ENCODE data around the gene TMEM145. TPM values are rescaled to one million over a fixed set of nuclear protein-coding genes. Genes with fewer than 3 reads are reported as not detected.
"Not testable (repeated sequence)": the region's sequence is repeated elsewhere in the genome, so short reads cannot be mapped to it uniquely, and the experiment has no call there.

TMEM145 gene
- total RNA-seq, 1 experiment from 2014 or later: 0.81 TPM

GRCh38 chr19:42313840-42314755 lies 989 bp downstream of the TMEM145 start:
- DNase-seq (ENCODE audit: low spot score): no peak

DNA sequence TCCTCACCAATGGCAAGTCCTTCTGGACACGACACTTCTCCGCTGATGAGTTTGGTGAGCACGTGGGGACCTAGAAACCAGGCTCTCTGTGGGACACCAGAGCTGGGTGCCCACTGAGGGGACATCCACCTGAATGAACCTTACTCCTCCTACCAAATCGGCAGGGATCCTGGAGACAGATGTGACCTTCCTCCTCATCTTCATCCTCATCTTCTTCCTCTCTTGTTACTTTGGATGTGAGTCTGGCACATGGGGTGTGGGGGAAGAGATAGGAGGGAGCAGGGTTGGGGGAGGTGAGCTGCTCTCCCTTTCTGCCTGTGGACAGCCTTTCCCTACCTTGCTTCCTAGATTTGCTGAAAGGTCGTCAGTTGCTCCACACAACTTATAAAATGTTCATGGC lies 1.9 kb downstream of the TMEM145 start:
- DNase-seq (ENCODE audit: low spot score): no peak

DNA sequence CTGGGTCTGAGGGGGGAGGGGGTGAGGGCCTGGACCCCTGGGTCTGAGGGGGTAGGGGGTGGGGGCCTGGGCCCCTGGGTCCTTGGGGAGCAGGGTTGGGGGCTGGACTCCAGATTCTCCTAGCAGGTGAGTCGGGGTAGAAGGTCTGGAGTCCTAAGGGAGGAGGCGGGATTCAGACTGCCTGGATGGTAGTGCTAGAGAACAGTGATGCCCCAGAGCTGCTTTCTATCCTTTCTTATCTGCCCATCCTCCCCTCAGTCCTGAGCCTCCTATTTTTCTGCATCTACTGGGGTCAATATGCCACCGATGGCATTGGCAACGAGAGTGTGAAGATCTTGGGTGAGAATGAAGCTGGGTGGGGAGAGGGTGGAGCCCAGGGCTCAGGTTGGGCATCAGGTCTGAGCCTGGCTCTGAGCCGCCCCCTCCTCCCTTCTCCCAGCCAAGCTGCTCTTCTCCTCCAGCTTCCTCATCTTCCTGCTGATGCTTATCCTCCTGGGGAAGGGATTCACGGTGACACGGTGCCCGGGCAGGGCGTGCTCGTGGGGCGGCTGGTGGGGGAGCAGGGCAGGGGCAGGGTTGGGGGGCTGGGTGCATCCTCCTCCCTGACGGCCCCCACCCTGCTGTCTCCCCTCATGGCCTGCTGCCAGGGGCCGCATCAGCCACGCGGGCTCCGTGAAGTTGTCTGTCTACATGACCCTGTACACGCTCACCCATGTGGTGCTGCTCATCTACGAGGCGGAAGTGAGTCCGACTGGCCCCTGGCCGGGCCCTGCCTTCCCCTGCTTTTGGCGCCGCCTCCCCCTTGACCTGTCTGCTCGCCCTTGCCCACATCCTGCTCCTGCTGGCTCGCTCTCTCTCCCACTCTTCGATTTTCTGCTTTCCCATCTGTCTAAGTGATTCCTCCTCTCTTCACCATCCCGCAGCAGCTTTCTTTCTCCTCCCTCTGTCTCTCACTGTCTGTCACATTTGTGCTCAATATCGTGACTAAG lies 3.4 kb downstream of the TMEM145 start:
- DNase-seq (ENCODE audit: low spot score): peak; percentile 77

DNA sequence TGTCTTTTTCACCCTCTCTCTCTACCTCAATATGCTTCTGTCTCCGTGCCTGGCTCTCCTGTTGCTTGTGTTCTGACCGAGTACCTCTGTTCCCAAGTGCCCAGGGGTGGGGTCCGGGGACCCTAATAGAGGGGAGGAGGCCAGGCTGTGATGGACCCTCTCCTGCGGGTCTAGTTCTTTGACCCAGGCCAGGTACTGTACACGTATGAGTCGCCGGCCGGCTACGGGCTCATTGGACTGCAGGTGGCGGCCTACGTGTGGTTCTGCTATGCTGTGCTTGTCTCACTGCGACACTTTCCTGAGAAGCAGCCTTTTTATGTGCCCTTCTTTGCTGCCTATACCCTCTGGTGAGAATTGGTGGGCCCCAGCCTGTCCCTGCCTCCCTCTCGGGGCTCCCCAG lies 4.4 kb downstream of the TMEM145 start:
- no peak for DNase-seq (ENCODE audit: low spot score)

GRCh38 chr19:42322305-42322704 lies 9.2 kb downstream of the TMEM145 start:
- no peak for DNase-seq (ENCODE audit: low spot score)

DNA sequence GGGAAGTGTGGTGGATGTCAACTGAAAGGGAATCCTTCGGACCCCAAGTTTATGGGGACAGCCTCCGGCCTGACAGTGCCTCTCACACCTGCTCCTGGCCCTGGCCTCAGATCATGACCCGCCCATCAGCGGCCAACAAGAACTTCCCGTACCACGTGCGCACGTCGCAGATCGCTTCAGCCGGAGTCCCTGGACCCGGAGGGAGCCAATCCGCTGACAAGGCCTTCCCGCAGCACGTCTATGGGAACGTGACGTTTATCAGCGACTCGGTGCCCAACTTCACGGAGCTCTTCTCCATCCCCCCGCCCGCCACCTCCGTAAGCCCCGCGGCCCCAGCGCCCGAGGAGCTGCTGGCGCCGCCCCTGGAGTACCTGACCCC lies 10.4 kb downstream of the TMEM145 start:
- no peak for DNase-seq (ENCODE audit: low spot score)

- no peak for DNase-seq (ENCODE audit: low spot score)
Observed at GRCh38 chr19:42323852-42324654, 10.9 kb downstream of the TMEM145 start.

- DNase-seq (ENCODE audit: low spot score): no peak
Observed at GRCh38 chr19:42324655-42325307, 11.7 kb downstream of the TMEM145 start.

- DNase-seq (ENCODE audit: low spot score): peak; percentile 100
Observed at GRCh38 chr19:42325308-42325895, 12.3 kb downstream of the TMEM145 start, which contains the start of gene MEGF8. Gene MEGF8 (plus strand): TSS chr19:42325635. CDS start chr19:42326244, 609 bp downstream.

DNA sequence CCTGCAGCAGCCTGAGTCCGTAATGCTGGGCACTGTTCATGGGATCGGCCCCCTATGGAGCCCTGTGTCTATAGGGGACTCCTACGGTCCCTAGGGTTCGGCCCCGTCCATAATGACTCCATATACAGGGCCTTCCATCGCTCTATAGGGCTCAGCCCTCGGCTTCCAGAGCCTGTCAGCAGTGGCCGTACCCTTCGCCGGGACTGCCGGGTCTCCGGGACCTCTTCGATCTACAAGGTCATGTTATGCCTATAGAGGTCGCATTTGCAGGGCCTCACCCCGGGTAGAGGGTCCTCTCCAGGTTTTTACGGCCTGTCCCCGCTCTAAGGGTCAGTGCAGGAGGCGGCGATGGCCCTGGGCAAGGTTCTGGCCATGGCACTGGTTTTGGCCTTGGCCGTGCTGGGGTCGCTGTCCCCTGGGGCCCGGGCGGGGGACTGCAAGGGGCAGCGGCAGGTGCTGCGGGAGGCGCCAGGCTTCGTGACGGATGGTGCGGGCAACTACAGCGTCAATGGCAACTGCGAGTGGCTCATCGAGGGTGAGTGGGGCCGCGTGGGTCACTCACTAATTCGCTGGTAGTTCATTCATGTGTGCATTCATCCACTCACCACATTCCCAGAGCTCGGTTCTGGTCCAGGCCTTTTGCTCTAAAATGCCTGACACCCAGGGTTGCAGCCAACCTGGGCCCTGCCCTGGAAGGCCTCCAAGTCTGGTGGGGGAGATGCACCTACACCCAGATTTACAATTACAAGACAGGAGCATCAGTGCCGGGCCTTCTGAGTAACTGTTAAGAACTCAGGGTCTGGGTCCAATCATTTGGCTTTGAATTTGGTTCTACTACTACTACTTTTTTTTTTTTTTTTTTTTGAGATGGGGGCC lies 13.0 kb downstream of the TMEM145 start:
- no peak for DNase-seq (ENCODE audit: low spot score)

GRCh38 chr19:42326969-42327368 lies 13.9 kb downstream of the TMEM145 start:
- no peak for DNase-seq (ENCODE audit: low spot score)

- DNase-seq (ENCODE audit: low spot score): no peak
Observed at GRCh38 chr19:42327381-42327780, 14.3 kb downstream of the TMEM145 start.

- no peak for DNase-seq (ENCODE audit: low spot score)
Observed at GRCh38 chr19:42328106-42328505, 15.0 kb downstream of the TMEM145 start.

GRCh38 chr19:42328854-42329253 lies 15.7 kb downstream of the TMEM145 start:
- DNase-seq (ENCODE audit: low spot score): no peak

GRCh38 chr19:42330241-42330711 lies 17.2 kb downstream of the TMEM145 start:
- no peak for DNase-seq (ENCODE audit: low spot score)

DNA sequence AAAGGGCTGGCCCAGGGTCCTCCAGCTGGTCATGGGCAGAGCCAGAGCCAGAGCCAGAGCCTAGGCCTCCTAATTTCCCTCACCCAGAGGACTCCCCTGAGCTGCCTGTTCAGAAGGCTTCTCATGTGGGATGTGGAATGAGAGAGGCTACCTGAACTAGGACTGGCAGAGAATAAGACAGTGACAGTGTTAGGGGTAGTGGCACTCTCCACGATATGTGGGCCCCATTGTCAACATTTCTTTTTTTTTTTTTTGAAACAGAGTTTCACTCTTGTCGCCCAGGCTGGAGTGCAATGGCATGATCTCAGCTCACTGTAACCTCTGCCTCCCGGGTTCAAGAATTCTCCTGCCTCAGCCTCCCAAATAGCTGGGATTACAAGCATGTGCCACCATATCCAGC lies 18.2 kb downstream of the TMEM145 start:
- DNase-seq (ENCODE audit: low spot score): not testable (repeated sequence)

- no peak for DNase-seq (ENCODE audit: low spot score)
Observed at GRCh38 chr19:42332059-42332458, 18.9 kb downstream of the TMEM145 start.

DNA sequence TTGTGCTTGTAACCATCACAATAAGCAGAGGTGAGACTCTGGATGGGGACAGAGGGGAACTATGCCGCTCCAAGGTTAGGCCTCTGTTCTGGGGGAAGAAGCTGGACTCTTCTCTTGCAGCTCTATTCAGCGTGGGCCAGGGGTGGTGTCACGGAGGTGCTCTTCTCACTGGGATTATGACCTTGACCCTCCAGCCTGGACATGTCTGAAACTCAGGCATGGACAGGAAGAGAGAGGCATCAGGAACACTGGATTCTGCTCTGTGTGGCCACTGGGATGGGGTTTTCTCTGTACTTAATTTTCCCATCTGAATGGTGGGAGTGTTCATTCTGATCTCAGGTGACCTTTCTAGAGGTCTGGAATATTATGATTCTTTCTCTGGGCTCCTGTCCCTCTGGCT lies 19.9 kb downstream of the TMEM145 start:
- DNase-seq (ENCODE audit: low spot score): no peak
